Amygdala (tissue), 56 donors: Measurements from ENCODE around the gene ST7L.
"Not testable (repeated sequence)": the region's sequence is repeated elsewhere in the genome, so short reads cannot be mapped to it uniquely, and the experiment has no call there.

Experiments
- DNase-seq, 56 donors: peaks; one replicate each; lab custom pipeline; 2025; lab: John Stamatoyannopoulos, UW

ST7L gene, protein sequence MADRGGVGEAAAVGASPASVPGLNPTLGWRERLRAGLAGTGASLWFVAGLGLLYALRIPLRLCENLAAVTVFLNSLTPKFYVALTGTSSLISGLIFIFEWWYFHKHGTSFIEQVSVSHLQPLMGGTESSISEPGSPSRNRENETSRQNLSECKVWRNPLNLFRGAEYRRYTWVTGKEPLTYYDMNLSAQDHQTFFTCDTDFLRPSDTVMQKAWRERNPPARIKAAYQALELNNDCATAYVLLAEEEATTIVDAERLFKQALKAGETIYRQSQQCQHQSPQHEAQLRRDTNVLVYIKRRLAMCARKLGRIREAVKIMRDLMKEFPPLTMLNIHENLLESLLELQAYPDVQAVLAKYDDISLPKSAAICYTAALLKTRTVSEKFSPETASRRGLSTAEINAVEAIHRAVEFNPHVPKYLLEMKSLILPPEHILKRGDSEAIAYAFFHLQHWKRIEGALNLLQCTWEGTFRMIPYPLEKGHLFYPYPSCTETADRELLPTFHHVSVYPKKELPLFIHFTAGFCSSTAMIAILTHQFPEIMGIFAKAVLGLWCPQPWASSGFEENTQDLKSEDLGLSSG

DNA sequence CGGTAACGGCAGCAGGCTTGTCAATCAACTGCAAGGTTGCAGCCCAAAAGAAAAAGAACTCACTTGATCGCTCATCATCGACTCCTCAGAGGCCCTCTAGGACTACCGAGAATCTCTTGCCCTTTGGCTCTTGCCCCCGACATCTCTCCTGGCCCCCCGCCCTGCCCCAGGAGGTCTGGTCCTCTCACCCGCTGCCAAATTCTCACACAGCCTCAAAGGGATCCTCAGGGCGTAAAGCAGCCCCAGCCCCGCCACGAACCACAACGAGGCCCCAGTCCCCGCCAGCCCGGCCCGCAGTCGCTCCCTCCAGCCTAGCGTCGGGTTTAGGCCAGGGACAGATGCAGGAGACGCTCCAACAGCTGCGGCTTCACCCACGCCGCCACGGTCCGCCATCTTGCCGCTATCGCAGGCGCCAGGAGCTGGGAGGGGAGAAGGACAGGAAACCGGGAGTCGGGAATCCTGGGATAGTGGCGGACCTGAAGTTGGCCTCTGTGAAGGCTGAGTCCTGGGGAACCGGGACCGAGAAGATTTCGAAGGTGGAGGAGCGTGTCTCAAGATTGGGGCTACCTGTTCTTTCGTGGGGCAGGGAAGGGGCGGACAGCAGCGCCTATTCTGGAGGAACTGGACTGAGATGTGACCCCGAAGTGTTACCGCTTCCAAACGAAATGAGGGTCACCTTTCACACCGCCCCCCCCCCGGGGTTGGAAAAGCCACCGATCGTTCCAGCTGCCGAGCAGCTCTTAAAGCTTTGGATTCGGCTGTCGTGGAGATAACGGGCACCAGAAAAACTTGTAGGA lies at the start of gene ST7L:
Gene ST7L (minus strand): TSS at position 421 of the 797 bp plus-strand sequence. CDS start 28 bp downstream, at position 393.
- peak in 54 of 56 donors; percentile 46 to 89 (median 74) for DNase-seq

DNA sequence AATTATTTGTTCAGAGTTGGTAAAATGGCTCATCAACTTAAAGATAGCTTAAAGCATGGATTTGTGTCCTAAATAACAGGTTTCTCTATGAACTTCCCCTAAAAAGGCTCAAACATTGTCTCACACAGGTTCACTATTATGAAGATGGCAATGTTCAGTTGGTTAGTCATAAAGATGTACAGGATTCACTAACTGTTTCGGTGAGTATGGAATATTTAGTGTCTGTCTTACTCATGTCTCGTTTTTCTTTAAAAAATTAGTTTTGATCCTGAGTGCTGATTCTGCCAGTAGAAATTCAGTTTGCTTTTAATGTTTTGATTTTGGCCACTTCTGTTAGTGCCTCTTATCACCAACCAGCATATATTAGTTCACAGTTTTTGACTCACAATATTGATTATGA lies 48.0 kb upstream of the ST7L start:
- DNase-seq: no peak

DNA sequence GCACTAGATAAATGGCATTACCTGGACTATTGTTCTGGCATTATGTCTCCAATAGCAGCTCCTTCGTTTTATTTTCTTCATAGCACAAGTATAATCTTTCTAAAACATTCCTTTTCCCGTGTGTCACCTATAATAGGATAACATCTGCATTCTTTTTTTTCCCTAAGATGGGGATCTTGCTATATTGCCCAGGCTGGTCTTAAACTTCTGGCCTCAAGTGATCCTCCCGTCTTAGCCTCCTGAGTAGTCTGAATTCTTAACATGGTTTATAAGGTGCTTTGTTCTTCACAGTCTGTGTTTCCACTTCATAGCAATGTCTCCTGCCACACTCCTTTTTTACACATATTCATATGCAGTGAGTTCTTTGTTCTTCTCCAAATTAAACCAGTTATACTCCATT lies 46.9 kb upstream of the ST7L start:
- DNase-seq: no peak

DNA sequence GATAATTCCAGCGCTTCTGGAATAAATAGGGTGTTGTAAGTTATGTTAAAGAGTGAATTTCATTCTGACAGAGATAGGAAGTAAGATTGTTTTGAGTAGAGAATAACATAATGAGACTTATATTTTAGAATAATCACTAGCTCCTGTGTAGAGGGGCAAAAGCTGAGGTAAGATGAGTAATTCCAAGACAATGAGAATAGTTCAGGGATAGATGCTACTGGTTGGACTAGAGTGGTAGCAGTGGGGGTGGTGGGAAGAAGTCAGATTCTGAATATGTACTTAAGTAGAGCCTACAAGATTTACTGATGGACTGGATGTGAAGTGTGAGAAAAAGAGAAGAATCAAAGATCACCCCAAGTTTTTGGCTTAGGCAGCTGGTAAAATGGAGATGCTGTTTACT lies 32.3 kb upstream of the ST7L start:
- no peak for DNase-seq

DNA sequence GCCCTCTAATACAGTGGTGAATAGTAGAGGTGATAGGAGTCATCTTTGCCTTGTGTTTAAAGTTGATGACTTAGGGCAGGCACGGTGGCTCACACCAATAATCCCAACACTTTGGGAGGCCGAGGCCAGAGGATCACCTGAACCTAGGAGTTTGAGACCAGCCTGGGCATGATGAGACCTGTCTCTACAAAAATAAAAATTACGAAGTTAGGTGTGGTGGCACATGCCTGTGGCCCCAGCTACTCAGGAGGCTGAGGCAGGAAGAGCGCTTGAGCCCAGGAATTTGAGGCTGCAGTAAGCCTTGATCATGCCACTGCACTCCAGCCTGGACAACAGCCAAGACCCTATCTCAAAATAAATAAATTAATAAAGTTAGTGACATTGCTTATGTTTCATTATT lies 27.3 kb upstream of the ST7L start:
- DNase-seq: no peak

DNA sequence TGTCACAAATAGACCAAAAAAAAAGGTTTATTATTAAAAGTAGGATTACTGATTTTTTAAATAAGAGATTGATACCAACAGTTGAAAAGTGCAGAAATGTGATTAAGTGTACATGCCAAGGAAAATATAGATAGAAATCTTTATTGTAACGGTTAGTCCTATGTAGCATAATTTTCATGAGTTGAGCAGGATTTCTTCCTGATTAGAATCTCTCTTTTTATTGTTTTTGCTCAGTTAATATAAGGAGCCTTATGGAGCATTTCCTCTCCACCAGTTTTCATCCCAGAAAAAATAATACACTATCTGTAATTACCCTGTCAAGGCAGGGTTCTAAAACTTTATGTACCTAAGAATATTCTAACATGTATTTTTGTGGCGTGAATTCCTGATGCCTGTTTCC lies 24.1 kb upstream of the ST7L start:
- DNase-seq: no peak

DNA sequence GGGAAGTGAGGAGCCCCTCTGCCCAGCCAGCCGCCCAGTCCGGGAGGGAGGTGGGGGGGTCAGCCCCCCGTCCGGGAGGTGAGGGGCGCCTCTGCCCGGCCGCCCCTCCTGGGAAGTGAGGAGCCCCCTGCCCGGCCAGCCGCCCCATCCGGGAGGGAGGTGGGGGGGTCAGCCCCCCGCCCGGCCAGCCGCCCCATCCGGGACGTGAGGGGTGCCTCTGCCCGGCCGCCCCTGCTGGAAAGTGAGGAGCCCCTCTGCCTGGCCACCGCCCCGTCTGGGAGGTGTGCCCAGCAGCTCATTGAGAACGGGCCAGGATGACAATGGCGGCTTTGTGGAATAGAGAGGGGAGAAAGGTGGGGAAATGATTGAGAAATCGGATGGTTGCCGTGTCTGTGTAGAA lies 21.5 kb upstream of the ST7L start:
- peak in 8 of 56 donors; percentile 3 to 36 (median 12) for DNase-seq

DNA sequence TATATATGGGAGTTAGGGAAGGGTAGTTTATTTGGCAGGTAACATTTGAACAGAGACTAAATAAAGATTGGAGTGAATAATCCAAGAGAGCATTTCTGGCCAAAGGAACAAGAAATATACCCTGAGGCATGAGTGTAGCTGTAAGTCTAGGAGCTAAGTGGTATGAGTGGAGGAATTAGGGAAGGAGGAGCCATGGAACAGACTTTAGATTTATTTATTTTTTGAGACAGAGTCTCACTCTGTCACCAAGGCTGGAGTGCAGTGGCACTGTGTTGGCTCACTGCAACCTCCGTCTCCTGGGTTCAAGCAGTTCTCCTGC lies 19.1 kb upstream of the ST7L start:
- no peak for DNase-seq

DNA sequence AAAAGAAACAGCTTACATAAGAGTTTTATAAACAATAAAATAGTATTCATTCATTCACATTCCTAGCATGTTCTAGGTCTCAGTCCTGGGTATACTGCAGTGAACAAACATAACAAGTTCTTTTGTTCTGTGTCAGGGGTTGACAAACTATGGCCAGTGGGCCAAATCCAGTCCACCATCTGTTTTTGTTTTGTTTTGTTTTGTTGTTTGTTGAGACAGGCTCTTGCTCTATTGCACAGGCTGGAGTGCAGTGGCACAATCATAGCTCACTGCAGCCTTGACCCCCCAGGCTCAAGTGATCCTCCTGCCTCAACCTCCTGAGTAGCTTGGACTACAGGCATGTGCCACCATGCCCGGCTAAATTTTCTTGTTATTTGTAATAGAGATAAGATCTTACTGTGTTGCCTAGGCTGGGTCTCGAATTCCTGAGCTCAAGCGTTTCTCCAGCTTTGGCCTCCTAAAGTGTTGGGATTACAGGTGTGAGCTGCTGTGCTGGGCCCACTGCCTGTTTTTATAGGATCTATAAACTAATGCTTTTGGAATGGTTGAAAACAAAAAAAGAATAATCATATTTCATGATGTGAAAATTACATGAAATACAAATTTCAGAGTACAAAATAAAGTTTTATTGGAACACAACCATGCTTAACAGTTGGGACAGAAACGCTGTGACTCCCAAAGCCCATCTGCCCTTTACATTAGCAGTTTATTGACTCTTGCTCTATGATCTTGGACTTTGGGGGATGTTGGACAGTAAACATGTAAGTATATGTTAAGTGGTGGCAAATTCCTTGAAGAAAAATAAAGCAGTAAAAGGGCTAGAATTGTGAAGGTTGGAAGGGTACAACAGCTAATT lies 18.5 kb upstream of the ST7L start:
- DNase-seq: peak in 27 of 56 donors; percentile 2 to 74 (median 22)

DNA sequence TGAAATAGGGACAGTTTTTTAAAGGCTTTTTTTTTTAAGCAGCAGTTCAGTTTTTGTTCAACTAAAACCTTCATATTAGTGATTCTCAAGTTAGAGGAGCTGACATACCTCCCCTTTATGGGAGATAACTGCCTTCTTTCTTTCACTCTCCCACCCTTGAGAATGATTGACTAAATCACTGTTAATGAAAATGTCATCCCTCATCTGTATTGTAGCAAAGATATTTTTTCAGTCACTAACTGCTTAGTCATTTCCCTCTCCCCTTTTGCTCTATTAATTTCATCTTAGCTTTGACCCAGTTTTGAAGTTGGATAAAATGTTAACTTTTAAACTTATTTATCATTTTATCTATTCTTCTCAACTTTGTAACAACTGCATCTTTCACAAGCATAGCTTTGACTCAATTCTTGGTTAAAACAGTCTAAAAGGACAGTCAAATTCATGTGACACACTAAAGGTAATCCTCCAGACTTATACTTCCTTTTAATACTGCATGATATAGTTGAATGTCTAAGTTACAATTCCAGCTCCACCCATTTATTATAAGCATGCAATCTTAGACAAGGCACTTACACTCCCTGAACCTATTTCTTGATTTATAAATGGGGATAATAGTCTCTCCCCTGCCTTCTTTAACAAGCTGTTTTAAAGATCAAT lies 17.8 kb upstream of the ST7L start:
- DNase-seq: no peak

DNA sequence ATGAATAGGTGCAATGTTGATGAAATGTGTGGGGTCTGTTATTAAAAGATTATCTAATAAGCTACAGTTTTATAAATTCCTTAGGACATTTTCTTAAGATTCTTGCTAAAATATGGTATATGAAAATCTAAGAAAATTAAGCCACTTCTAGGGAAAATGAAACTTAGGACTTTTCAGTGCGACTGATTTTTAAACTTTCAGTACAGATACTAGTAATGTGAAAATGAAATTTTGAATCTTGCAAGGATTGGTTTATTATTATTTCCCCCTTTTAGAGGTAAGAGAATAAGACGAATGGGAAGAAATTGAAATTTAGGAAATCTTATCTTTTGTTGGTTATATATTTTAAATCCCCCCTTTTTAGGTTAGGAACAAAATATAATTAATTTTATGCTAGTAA lies 17.1 kb upstream of the ST7L start:
- DNase-seq: no peak

DNA sequence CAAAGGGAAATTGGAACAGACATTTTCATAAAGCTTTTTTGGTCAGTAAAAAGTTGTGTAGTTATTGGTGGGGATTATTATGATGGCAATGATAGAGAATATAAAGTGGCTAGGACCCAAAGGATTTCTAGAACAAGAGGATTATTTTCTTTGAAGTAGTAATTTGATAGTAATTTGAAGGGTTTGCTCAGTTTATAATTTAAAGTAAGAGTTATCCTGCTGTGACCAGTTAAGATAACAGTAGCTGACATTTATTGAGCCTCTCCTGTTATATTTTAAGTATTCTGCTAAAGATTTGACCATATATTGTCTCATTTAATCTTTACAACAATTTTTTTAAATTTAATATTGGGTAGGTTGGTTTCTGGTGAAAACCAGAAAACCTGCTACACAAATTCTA lies 15.4 kb upstream of the ST7L start:
- no peak for DNase-seq

DNA sequence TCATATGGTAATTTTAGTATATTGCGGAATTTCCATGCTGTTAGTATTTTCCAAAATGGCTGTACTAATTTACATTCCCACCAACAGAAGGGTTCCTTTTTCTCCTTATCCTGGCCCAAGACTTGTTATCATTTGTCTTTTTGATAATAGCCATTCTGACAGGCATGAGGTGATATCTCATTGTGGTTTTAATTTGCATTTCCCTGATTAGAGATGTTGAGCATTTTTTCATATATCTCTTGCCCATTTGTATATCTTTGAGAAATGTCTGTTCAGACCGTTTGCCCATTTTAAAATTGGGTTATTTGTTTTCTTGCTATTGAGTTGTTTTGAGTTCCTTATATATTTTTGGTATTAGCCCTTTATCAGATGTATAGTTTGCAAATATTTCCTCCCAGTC lies 14.7 kb upstream of the ST7L start:
- DNase-seq: no peak

DNA sequence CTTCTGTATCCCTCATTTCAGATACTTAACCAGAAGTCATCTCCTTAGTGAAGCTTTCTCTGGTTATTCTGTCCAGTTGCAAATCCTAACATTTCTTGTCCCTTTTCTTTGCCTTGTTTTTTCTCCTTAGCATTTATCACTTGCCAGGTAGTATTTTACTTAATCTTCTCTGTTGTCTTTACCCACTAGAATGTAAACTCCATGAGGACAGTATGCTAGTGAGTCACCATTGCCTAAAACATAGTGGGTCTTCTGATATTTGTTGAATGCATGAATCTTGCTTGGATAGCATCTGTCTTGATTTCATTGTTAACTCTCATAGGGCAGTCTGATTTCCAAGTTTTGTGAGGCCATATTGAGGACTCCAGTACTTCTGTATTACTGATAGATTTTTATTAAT lies 10.3 kb upstream of the ST7L start:
- no peak for DNase-seq

DNA sequence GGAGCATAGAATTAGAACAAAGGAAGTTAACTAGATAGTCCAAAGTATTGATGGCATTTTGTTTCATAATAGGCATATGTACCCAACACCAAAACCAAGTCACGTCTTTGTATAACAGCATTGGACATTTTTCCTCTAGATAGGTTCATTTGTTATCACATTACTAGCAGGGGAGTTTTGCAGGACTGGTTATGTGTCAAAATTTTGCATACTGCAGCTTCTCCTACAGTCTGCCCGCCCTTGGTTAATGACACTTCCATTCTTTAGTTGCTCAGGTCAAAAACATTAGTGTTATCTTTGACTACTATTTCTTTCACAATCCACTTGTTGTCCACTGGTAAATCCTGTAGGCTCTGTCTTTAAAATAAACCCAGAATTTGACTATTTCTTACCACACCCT lies 9.6 kb upstream of the ST7L start:
- no peak for DNase-seq

DNA sequence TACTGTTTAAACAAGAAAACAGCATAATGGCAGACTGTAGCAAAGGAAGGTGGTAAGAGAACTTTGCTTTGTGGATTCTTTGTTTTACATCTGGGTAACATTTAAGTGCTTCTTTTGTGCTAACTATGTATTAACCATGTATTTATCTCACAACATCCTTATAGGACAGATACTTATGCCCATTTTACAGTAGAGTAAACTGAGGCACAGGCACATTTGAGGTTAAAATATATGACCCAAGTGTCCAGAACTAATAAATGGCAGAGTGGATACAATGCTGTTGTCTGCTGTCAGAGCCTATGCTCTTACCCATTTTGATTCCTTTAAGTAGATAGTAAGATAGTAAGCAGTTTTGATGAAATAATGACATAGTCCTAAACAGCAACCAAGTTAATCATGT lies 7.9 kb upstream of the ST7L start:
- no peak for DNase-seq

DNA sequence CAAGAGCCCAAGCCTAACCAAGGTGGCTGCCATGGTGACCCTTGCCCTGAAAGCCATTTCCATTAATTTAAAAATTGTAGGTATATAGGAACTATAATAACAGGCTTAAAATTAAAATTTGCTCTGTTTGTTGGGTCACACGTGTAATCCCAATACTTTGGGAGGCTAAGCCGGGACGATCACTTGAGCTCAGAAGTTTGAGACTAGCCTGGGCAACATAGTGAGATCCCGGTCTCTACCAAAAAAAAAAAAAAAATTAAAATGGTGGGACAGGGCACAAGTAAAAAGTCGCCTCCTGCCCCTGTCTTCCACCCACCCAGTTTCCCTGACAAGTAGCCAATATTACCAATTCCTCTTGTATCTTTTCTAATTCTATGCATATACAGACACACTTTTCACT lies 7.3 kb upstream of the ST7L start:
- DNase-seq: no peak

DNA sequence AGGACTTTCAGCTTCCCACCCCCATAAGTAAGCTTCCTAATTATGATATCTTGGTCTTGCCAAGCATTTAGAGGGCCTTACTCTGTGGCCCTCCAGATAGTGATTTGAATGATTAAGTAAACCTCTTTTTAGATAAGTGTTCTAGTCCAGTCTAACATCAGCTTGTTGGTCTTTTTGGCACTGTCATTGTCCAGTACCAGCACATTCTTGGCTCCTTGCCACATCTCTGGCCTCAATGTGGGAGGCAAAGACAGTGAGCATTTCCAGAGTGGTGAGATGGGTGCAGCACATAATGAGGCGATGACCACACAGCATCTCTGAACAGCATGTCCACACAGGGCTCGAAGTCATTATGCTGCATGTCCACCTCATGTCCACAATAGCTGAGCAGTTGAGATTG lies 6.8 kb upstream of the ST7L start:
- DNase-seq: peak in 6 of 56 donors; percentile 1 to 62 (median 14)

DNA sequence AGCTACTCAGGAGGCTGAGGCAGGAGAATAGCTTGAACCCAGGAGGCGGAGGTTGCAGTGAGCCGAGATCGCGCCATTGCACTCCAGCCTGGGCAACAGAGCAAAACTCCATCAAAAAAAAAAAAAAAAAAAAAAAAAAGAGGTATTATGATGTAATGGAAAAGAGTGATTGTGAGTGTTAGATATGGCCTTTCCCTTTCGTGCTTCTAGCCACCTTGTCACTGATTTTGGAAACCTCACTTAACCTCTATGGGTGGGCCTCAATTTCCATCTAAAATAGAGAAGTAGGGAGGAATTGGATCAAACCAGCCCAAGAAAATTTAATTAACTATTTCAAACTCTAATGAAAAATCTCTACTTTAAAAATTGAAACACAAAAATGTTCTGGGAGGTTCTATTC lies 5.6 kb upstream of the ST7L start:
- DNase-seq: not testable (repeated sequence)

DNA sequence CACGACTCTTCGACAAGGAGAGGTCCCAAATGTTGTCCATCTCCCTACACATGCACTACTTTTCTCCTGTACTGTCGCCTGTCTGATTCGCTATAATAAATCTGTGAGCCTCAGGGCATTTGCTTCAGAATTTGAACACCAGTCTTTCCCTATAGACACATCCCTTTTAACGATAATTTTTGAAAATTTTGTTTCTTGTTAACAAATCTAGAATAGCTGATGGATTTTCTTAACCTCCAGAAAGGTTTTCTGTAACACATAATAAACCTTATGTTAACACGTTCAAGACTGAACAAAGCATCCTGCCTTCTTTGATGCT lies 1.4 kb upstream of the ST7L start:
- DNase-seq: no peak
